SIG-M5 treated with dmso at 0.1 percent for 504 hours (cell line): ENCODE measurements around the gene ZFAND2B.

ENCODE experiments used
- DNase-seq: peaks from one replicate; lab custom pipeline; 2025; ENCODE audit not compliant: unreplicated experiment; lab: John Stamatoyannopoulos, UW

The ZFAND2B gene

DNA sequence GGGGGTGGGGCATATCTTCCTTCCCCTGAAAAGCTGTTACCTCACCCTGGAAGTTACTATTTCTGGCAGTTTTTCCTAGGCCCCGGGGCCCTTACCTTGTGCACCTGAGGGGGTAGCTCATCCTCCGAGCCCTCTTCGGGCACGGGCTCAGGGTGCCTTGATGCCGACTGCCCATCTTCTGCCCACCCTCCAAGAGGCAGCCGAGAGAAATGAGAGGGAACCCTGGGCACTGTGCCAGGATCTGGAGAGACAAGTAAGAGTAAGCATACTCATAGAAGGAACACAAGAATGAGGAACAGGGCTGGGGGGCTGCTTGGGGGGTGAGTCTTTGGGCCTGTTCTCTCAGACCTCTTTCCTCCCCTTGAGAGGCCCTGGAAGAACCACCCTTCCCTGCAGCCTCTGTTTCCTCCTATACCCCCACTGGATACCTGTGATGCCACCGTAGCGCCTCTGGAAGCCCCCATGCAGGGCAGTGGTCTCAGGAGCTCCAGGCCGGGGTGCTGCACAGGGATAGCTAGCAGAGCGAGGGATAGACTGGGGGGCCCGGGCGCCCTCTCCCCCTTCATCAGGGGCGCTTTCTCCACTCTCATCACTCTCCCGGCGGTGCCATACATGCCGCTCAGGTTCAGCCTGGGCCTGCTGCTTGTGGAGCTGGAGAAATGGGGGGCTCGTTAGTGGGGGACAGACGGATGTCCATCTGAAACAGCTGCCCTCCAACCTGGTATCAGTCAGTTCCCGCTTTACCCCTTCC lies 14.2 kb downstream of the ZFAND2B start:
- DNase-seq = no peak

DNA sequence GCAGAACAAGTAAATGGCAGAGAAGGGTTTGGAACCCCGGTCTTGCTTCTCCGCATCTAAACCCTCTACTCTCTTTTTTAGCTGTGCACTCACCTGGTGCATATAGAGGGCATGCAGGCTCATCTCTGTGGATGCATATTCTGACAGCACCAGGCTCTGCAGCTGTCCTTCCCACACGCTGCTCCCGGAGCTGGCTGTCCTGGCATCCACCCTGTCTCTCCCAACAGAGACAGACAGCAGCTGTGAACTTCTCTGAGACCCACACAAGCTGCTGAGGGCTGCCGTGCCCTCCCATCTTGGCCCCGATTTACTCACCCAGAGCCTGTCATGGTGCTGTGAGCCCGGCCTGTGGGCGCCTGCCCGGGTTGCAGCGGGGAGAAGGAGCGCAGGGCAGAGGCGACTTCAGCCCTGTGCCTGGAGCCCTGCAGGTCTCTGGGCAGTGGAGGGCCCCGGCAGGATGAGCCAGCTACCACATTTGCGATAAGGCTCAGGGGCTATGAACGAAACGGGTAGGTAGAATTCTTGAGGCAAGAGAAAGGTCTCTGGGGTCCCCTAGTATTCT lies 15.5 kb downstream of the ZFAND2B start:
- DNase-seq = no peak

DNA sequence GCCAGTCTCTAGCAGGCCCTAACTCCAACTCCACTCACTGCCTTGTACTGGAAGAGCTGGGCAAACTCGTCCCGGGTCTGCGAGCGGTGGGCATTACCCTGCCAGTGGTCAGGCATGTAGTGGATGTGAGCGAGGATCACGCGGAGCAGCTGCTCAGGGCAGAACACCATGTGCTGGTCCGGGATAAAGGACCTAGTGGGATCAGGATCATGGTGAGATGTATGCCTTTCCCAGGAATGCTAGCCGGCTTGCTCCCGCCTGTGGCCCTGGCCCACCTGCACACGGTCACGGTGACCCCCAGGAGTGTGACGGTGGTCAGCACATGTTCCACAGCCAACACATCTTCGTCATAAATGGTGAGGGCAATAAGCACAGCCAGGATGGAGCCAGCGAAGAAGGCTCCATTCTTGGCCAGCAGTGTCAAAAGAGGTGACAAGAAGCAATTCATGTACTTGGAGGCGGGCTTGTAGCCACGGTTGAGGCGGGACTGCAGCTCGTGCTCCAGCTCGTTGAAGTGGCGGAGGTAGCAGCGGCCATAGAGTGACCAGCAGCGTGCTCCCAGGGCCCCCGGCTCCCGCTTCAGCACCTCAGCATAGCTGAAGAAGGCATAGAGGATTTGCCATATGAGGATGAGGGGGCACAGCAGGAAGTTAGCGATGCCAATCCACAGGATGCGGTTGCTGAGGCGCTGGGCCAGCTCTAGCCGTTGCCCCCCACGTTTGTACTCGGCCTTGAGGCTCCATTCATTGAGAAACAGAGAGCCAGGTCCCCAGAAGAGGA lies 17.4 kb downstream of the ZFAND2B start:
- DNase-seq = no peak

DNA sequence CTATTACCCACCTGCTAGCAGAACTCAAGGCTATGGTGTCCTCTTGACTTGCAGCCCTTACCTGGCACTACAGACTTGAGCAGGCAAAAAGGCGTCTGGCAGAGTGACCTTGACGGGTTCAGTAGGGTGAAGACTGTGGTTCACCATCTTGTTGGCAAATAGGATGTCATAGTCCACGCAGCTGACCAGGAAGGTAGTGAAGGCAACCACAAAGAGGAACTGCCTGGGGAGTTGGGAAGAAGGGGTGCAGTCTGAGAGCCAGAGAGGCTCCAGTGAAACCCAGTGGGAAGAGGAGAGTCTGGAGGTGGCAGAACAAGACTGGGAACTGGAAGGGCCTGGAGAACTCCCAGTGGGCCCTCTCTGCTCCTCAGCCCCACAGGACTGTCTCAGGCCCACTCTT lies 18.8 kb downstream of the ZFAND2B start:
- peak; percentile 59 for DNase-seq

DNA sequence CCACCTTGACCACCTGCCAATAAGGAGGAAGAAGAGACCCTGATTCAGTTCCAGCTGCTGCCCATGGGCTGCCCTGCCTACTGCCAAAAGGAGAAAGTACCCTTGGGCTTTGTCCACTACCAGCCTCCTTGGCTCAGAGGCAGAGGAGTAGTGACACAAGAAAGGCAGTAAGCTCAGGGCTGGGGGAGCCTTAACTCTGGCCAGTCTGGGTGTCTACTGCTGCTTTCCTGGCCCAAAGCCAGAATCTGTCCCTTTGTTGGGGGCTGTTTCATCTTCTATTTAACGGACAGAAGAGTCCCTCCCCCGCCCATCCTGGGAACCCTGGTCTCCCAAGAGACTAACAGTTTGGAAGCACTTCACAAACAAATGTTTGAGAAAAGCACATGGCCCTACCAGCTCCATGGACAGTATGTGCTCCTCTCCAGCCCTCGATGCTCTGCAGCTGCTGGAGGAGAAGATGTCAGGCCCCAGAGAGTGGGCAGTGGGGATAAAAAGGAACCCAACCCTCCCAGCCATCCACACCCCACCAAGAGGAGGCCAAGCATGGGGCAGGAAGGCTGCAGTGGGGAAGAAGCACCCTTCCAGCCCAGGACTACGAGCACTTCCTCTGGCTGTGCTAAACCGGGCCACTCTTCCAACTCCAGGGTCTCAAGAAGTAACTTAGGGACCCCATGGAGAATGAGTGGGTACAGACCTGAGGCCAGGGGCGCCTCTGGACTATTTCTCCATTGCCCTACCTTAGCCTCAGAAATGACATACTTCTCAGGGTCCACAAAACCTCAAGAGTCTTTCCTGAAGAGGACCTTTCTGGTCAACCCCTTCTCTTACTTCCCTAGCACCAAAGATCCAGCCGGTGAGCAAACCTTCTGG lies 21.7 kb downstream of the ZFAND2B start:
- DNase-seq = peak; percentile 25

DNA sequence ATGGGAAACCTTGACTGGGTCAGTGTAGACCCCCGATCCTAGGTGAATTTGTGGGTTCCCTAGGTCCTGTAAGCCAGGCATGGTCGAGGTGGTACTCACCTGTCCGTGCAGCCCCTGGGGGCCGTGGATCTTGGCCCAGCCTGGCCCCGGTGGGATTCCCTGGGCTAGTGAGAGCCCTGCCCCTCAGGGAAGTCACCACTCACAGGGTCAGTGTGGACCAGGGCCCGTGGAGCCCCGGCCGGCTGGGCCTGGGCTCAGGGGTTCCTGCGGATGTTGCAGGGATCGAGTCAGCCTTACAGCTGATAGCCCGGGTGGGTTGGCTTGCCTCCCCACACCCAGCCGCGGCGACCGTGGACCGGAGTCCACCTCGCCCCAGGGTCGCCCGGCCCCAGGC lies 22.3 kb downstream of the ZFAND2B start:
- no peak for DNase-seq

DNA sequence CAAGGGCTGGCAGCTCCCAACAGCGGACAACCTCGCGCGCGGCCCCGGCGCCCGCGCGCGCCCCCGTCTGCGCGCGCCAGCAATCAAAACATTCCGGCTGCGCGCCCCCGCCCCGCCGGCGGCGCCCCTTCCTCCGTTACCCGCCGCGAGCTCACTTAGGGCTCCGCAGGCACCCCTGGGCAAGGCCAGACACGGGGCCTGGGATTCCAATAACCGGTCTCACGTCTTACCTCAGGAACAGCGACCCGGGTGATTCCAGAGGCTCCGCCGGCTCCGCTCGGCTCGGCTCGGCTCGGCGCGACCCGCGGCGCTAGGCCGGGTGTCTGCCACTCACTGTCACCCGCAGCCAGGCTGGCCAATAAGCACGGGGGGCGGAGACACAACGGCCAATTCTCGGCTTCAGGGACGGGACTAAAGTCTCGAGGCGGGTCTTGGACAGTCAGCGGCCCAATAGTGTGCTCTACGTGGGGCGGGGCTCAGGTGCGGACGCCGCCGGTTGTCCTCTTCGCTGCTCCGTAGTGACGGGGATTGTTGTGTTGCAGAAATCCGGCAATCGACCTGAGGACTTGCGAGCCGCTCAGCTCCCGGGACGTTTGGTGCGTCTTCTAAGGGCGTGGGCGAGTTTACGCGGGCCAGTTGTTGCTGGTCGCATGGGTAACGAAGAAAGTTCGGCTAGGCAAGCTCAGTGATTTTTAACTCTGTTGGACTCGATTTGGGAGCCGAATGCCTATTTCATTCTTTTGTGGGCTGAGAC lies 22.9 kb downstream of the ZFAND2B start, which contains the start of the genes ANKZF1 and ATG9A:
Gene ANKZF1 (plus strand): TSS at position 502 of the 754 bp plus-strand sequence. CDS start 452 bp downstream, outside the sequence.
Gene ATG9A (minus strand): TSS at position 332 of the 754 bp plus-strand sequence. CDS start 1,612 bp downstream, outside the sequence.
- peak; percentile 100 for DNase-seq

DNA sequence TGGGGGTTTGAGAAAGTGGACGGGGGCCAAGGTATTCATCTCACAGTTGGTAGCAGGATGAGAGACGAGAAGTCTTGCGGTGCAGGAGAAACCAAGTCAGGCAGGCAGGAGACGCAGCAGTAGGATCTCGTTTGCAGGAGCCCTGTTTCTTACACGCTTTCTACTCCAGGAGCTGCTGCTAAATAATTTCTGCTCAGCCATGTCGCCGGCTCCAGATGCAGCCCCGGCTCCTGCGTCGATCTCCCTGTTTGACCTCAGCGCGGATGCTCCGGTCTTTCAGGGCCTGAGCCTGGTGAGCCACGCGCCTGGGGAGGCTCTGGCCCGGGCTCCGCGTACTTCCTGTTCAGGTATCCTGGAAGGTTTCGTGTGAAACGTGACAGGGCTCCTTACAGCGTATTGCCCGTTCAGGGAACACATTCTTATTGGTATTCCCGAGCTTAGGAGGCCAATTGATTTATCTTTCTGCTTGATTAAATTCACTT lies 23.5 kb downstream of the ZFAND2B start:
- peak; percentile 43 for DNase-seq

DNA sequence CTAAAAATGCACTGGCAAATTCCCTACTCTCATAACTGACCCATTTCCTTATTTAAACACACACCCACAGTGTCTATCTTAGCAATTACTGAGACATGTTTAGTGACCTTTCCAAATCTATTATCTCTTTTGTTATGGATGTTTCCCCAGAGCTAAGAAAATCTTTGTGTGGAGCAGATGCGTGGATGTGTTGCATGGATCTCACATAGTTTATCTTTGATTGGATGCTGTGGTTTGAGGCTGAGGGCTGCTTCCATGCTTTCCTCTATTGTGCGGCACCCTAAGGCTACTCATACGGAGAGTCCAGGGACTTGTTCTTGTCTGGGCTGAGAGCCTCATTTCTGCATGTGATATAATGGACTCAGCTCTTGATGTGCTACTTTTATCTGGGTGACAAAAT lies 27.7 kb downstream of the ZFAND2B start:
- no peak for DNase-seq

DNA sequence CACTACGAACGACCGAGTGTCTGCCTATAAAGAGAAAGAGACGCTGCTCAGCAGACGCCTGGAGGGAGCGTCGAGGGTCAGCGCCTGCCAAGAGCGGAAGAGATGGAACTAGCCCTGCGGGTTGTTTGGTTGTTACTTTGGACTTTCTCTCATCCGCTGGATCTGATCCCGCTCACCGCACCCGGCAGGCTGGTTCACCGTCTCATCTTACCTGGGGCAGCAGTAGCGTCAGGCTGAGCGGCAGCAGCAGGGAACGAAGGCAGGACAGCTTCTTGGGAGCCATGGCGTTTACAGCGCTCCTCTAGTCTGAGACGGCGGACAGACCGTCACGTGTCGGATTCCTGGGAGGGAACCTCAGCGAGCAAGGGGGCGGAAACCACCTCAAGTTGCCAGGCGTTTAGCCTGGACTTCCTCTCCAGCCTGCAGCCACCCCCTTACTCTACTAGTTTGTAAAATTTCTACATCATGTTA lies 36.7 kb downstream of the ZFAND2B start:
- DNase-seq = no peak

DNA sequence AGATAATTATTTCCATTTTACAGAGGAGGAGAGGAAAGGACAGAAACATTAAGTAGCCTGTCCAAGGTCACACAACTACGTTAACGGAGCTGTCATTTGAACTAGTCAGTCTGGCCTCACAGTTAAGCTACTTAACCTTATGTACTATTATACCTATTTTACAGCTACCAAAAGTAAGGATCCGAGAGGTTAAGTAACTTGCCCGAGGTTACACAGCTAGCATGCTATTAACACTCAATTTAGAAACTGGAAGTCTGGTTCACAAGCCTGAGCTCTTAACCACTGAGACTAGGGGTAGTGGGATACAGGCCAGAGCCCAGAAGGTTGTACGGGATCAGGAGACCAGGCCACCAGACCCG lies 38.2 kb downstream of the ZFAND2B start:
- DNase-seq = no peak

DNA sequence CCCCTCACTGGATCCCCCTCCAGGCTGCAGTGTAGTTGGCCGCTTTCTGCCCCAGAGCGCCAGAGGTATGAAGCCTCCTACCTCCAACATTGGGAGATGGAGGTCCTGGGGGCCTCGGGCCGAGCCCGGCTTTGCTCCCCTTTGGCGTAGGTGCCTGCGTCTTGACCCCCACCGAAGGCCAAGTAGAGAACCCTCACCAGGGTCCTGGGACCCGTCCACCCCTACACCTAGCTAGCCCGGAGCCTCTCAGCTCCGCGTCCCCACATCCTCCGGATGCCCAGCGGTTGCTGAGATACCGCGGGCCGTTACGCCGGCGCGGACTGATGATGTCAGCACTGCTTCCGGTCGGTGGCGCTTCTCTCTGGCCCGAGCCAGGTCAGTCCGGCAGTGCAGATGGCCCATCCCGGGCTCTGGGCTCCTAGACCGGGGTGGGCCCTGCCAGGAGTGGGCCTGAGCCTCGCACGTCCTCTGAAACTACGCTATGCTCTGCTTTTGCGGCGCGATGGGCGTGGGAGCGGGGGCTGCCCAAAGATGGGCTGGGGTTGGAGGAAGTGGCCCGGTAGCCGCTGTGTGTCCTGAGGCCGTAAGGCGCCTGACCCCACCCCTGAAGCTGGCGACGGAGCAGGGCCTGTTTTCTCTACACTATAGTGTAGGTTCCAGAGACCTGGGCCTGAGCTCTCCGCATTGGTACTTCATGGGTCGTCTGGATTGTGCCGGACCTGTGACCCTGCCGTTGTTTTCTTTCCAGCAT lies 38.7 kb downstream of the ZFAND2B start, which contains the start of the genes GLB1L and STK16:
Gene GLB1L (minus strand): TSS at position 297 of the 751 bp plus-strand sequence. CDS start 1,871 bp downstream, outside the sequence.
Gene STK16 (plus strand): TSS at position 332 of the 751 bp plus-strand sequence. CDS start 521 bp downstream, outside the sequence.
- peak; percentile 75 for DNase-seq

DNA sequence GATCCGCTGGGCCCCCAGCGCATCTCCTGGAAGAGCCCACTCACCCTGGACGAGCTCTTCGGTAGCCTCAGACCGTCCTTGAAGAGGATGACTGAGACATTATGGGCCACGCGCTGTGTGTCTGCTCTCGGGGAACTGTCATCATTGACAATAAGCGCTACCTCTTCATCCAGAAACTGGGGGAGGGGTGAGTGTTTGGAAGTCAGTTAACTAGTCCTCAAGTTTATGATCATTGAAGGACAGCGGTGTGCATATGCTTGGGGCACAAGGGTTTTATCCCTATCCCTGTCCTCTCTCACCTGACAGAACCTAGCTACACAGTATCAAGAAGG lies 39.3 kb downstream of the ZFAND2B start:
- DNase-seq = no peak

DNA sequence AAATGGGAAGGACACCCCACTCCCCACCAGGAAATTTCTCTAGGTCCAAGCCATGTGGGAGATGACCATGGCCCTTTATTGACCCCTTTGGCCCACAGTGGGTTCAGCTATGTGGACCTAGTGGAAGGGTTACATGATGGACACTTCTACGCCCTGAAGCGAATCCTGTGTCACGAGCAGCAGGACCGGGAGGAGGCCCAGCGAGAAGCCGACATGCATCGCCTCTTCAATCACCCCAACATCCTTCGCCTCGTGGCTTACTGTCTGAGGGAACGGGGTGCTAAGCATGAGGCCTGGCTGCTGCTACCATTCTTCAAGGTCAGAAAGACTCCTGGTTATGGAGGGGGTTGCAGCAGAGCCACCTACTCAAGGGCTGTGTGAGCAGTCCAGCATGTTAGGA lies 40.0 kb downstream of the ZFAND2B start:
- no peak for DNase-seq

DNA sequence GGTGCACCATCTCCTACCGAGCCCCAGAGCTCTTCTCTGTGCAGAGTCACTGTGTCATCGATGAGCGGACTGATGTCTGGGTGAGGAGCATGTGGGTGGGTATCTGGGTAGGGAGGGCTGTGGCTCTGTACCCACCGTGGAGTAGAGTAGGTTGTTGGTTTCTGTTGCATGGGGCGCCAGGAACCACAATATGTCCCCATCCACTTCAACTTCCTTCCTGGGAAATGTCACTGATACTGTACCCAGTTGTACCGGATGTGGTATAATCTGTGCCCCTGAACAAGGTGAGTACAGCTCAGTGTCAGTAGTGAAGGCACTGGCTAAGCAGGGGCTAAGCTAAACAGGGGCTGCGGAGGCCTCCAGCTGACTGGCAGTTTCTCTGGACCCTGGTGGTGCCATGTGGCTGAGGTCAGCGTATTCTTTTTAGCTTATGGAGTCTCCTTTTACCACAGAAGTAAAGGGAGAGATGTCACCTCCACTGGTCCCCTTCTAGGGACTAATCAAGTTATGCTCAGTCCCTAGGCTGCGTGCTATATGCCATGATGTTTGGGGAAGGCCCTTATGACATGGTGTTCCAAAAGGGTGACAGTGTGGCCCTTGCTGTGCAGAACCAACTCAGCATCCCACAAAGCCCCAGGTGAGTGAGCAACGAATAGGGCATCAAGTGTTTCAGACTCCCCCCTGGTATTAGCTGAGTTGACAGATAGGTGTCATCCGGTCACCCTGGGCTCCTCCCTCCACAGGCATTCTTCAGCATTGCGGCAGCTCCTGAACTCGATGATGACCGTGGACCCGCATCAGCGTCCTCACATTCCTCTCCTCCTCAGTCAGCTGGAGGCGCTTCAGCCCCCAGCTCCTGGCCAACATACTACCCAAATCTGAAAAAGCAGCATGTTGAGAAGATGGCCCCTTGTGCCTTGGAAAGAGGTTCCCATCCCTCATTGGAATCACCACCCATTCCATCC lies 41.4 kb downstream of the ZFAND2B start:
- peak; percentile 33 for DNase-seq

DNA sequence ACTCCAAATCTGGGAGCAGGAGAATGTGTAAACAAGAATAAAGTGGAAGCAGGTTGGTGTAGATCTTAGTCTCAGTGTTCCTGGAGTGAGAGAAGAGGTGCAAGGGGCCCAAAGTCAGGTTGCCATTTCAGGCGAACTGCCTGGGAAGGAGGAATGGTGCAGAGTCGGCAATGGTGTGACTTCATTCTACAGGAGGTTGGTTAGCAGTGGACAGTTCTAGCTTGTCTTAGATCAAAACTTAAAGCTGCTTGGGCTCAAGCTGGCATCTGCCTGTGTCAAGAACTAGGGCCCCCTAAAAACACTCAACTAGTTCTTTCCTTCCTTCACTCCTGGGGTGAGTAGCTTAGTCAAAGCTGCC lies 42.2 kb downstream of the ZFAND2B start:
- DNase-seq = no peak

DNA sequence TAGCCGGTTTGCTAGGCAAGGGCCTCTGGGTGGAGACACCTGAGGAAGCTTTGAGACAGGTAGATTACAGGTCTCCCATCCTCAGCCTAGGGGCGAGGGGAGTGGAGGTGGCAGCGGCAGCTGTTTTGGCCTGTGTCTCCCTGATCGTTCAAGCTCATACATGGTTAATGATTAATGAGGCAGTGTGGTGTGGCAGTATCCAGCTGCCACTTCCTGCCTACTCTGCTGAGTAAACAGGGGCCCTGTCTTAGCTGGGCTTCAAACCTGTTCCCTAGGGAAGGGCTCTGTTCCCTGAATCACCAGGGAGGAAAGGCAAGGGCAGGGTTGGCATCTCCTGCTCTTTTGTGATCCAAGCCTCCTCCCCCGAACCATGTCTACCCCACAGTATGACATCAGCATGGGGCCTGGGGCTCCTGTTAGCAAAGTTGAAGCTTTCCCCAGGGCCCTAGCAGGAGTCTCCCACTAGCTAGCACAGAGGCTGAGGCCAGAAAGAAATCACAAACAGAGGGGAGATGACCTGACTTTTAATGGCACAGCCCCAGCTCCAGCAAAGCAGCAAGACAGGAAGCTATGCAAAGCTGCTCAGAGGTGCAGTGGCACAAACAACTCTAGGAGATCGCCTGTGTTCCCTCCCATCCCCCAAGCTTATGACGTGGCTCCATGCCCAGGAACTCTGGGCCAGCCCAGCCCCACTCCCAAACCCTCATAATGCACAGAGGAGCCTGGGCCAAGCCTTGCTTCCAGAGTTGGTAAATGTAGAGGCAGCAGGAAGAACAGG lies 42.8 kb downstream of the ZFAND2B start:
- DNase-seq = peak; percentile 66
